Fibroblast of the aortic adventitia (primary cell): ENCODE data around the gene FOXE1. TPM values are rescaled to one million over a fixed set of nuclear protein-coding genes. Genes with fewer than 3 reads are reported as not detected.

ENCODE experiments used
- DNase-seq: peaks from one replicate; pipeline ENCODE4 v3.0.0-alpha.2; 2010; ENCODE audit warnings: low read depth
- H3K4me3 ChIP-seq: 2 replicates; pipeline ENCODE4 v1.5.1; 2011; ENCODE audit warnings: low read depth, mild to moderate bottlenecking, control low read depth, low read length, moderate library complexity
- total RNA-seq: library from RNA; depleted of rRNA; stranded (reverse); fragments of >200 nt; gene quantifications from 2 replicates; pipeline ENCODE4 v1.2.3, GENCODE V29; 2012; ENCODE audit warnings: low replicate concordance
- TF ChIP-seq, protein P1 (sequence below): IDR thresholded peaks from 2 replicates; pipeline ENCODE4 v1.5.1; 2011; ENCODE audit warnings: mild to moderate bottlenecking, low read length, control low read depth, inconsistent platforms; ENCODE audit not compliant: insufficient read depth

Gene FOXE1
- total RNA-seq, 1 donor = not detected

GRCh38 chr9:97809666-97810344 lies 43.2 kb upstream of the FOXE1 start:
- TF ChIP-seq, protein P1, sequence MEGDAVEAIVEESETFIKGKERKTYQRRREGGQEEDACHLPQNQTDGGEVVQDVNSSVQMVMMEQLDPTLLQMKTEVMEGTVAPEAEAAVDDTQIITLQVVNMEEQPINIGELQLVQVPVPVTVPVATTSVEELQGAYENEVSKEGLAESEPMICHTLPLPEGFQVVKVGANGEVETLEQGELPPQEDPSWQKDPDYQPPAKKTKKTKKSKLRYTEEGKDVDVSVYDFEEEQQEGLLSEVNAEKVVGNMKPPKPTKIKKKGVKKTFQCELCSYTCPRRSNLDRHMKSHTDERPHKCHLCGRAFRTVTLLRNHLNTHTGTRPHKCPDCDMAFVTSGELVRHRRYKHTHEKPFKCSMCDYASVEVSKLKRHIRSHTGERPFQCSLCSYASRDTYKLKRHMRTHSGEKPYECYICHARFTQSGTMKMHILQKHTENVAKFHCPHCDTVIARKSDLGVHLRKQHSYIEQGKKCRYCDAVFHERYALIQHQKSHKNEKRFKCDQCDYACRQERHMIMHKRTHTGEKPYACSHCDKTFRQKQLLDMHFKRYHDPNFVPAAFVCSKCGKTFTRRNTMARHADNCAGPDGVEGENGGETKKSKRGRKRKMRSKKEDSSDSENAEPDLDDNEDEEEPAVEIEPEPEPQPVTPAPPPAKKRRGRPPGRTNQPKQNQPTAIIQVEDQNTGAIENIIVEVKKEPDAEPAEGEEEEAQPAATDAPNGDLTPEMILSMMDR = no peak
- H3K4me3 ChIP-seq = no peak overlapping the region
- DNase-seq = no peak

- no peak overlapping the region for H3K4me3 ChIP-seq
- peak; percentile 23 for DNase-seq
- TF ChIP-seq, protein P1 = no peak
Observed at GRCh38 chr9:97811533-97812246, 41.3 kb upstream of the FOXE1 start.

- TF ChIP-seq, protein P1 = no peak
- H3K4me3 ChIP-seq = no peak overlapping the region
- no peak for DNase-seq
Observed at GRCh38 chr9:97812247-97812543, 40.8 kb upstream of the FOXE1 start.

- DNase-seq = no peak
- TF ChIP-seq, protein P1 = no peak
- no peak overlapping the region for H3K4me3 ChIP-seq
Observed at GRCh38 chr9:97813072-97813471, 40.0 kb upstream of the FOXE1 start.

DNA sequence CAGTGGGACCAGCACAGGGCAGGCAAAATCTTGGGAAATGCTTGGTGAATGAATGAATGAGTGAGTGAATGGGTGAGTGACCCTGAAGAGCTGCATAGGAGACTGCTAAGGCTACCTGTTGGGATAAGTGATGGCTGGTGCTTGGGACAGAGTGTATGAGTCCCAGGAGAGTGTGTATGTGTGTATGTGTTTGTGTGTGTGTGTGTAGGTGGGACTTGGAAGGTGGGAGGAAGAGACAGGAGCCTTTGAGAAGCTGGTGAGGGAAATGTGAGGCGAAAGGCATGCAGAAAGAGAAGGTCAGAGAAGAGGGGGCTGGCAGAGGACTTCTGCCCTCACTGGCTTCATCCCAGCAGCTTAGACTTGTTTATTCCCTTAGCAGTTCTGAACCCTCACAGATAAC lies 33.3 kb upstream of the FOXE1 start:
- no peak for DNase-seq
- TF ChIP-seq, protein P1 = no peak
- no peak overlapping the region for H3K4me3 ChIP-seq

DNA sequence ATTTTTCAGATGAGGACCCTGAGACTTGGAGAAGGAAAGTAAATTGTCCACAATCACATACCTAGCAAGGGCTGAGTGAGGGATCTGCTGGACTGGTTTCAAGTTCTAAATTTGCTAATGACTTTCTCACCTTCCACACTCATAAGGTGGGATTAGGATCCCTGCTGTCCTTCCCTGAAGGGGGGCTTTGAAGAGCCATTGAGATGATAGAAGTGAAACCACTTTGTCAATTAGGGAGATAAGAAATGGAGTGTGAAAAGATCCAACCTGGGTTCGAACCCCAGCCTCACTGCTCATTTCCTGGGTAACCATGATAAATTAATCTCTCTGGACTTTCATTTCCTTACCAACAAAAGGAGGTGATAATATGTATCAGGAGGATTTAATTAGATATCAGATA lies 32.7 kb upstream of the FOXE1 start:
- DNase-seq = no peak
- H3K4me3 ChIP-seq = no peak overlapping the region
- TF ChIP-seq, protein P1 = no peak
